Islet of Langerhans (tissue), 1 donor: Measurements from ENCODE around the gene CFAP54.
"Not testable (repeated sequence)": the region's sequence is repeated elsewhere in the genome, so short reads cannot be mapped to it uniquely, and the experiment has no call there.

Experiments
- FAIRE-seq: peaks from one replicate; lab custom pipeline; 2011; peaks lifted over from hg19 to GRCh38; lab: Jason Lieb, UNC

CFAP54 gene

DNA sequence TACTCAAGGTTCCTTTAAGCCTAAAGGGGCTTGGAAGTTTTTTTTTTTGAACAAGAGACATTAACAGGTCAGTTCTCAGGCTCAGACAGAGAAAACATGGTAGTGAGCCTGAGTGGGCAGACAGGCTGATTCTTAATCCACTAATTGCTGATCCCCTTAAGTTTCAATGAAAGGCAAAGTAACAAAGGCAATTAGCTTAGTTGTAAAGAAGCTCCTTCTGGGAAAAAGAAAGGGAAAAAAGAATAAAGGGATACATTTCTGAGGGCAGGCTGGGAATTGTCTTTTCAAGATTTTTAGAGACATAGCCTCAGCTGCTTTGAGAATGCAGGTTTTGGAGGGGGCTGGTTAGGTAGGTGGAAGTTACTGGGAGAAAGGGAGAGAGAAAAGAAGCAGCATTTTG is 133.8 kb downstream of the CFAP54 start:
- no peak for FAIRE-seq

GRCh38 chr12:96623656-96624217 is 134.4 kb downstream of the CFAP54 start:
- FAIRE-seq, result no peak

DNA sequence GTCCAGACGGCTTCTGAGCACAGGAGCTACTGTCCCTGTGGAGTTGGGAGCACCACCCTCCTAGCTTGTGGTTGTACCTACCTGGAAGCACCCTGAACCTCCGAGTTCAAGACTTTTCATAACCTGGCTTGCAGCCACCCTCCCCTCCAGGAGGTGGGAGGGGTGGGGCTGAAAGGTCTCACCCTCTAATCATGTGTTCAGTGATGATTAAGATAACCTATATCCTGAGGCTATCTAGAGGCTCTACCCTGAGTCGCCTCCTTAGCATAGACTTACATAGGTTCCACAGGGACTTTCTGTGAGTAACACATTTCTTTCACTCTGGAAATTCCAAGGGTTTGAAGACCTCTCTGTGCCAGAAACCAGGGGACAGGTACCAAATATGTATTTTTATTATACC is 146.5 kb downstream of the CFAP54 start:
- FAIRE-seq, result no peak

- no peak for FAIRE-seq
These were observed 147.5 kb downstream of the CFAP54 start for GRCh38 chr12:96636895-96637294.

DNA sequence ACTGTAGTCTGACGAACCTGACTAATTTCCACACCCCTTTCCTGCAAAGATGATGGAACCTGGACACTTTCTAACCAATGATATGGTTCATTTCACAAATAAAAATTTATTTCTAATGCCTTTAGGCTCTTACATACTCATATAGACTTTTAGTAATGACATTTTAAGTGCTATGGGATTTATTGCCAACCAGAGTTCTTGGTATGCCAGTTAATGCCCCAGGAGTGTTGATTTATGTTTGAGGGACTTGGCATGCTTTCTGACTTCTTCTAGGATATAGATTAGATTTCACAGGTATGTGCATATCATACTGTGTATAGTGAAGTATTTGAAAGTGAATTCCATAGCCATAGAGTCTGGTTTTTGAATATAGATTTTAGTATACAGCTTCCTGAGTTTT is 159.5 kb downstream of the CFAP54 start:
- no peak for FAIRE-seq

- FAIRE-seq, result no peak
These were observed 163.5 kb downstream of the CFAP54 start for GRCh38 chr12:96652870-96653269.

- FAIRE-seq, result no peak
These were observed 168.7 kb downstream of the CFAP54 start for GRCh38 chr12:96658075-96658474.

GRCh38 chr12:96669786-96670185 is 180.4 kb downstream of the CFAP54 start:
- FAIRE-seq, result no peak

- no peak for FAIRE-seq
These were observed 181.0 kb downstream of the CFAP54 start for GRCh38 chr12:96670334-96670899.

GRCh38 chr12:96675519-96675918 is 186.1 kb downstream of the CFAP54 start:
- not testable (repeated sequence) for FAIRE-seq

- FAIRE-seq, result no peak
These were observed 188.0 kb downstream of the CFAP54 start for GRCh38 chr12:96677363-96677762.

DNA sequence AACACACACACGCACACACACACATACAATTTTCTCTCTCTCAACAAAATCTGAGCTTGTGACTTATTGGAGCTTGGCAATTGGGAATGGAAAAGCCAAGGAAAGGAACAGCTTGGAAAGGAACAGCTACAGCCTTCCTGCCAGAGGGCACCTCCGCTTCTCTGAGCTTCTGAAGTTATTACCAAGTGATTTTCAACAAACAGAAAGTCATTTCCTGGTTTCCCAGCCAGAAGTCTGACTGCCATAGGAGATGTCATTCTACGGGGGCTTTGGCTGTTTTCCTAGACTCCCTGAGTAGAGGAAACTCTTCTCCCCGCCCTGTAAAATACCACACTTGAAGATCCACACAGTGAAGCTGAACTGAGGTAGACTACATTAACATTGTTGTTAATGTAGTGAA is 198.3 kb downstream of the CFAP54 start:
- no peak for FAIRE-seq

- no peak for FAIRE-seq
These were observed 209.1 kb downstream of the CFAP54 start for GRCh38 chr12:96698521-96698920.

GRCh38 chr12:96698965-96699364 is 209.6 kb downstream of the CFAP54 start:
- no peak for FAIRE-seq

GRCh38 chr12:96701856-96702255 is 212.5 kb downstream of the CFAP54 start:
- no peak for FAIRE-seq

- no peak for FAIRE-seq
These were observed 220.9 kb downstream of the CFAP54 start for GRCh38 chr12:96710127-96710745.

- no peak for FAIRE-seq
These were observed 222.0 kb downstream of the CFAP54 start for GRCh38 chr12:96711364-96711763.

GRCh38 chr12:96714199-96714598 is 224.8 kb downstream of the CFAP54 start:
- no peak for FAIRE-seq

DNA sequence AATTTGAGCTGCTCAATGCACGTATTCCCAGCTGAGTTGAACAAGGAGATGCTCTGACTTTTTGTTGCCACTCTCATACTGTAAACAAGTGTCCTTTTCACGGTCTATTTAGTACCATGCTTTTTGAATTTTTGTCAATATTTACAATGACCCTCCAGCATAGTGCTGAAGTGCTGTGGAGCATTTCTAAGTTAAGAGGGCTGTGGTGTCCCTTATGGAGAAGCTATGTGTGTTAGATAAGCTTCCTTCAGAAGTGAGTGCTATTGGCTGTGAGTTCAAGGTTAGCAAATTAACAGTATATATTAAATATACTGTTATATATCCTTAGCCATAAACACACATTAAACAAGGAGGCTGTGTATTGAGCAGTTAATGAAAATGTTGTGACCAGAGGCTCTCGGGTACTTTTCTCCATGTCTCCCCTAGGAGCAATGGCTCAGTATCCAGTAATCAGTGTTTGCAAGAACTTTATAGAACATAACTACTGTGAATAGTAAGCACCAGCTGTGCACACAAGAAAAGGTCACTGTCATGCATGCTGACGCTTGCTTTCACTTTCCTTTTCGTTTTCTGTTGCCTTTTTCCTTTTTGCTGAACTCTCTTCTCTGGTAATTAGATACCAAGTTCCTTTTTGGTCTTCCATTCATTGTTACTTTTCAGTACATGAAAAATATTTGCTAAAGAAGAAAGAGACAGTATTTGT is 230.4 kb downstream of the CFAP54 start:
- FAIRE-seq, result peak; percentile 90

GRCh38 chr12:96720363-96720705 is 231.0 kb downstream of the CFAP54 start:
- no peak for FAIRE-seq

GRCh38 chr12:96729466-96729865 is 240.1 kb downstream of the CFAP54 start:
- not testable (repeated sequence) for FAIRE-seq

- FAIRE-seq, result no peak
These were observed 240.5 kb downstream of the CFAP54 start for GRCh38 chr12:96729886-96730285.

- no peak for FAIRE-seq
These were observed 254.2 kb downstream of the CFAP54 start for GRCh38 chr12:96743606-96744005.

GRCh38 chr12:96749999-96750398 is 260.6 kb downstream of the CFAP54 start:
- FAIRE-seq, result no peak
